PFSK-1 (cell line): ENCODE data around the gene CHIC2.

Experiments used
- FOXP2 ChIP-seq: optimal IDR thresholded peaks from 2 replicates; pipeline ENCODE3; 2011; ENCODE audit warnings: borderline replicate concordance, control low read depth, inconsistent platforms; ENCODE audit not compliant: insufficient read depth; ENCODE audit errors: extremely low read length, extremely low read depth
- POLR2AphosphoS5 ChIP-seq: IDR thresholded peaks from 2 replicates; pipeline ENCODE4 v1.6.1; 2012; ENCODE audit warnings: low read depth, mild to moderate bottlenecking, control low read depth, low read length, moderate library complexity
- SIN3A ChIP-seq: IDR thresholded peaks from 2 replicates; pipeline ENCODE4 v1.6.1; 2012; ENCODE audit warnings: mild to moderate bottlenecking, low read length, moderate library complexity, borderline replicate concordance; ENCODE audit not compliant: insufficient read depth
- TAF1 ChIP-seq: IDR thresholded peaks from 2 replicates; pipeline ENCODE4 v1.6.1; 2012; ENCODE audit warnings: low read length, control low read depth, borderline replicate concordance; ENCODE audit not compliant: insufficient read depth
- TF ChIP-seq, protein P1 (sequence below), 2 experiments: IDR thresholded peaks; 2 replicates each; pipeline versions ENCODE4 v1.6.1 to v1.8.0; 2011 to 2012; ENCODE audit warnings: low read depth in 2 of 2, low read length in 2 of 2, control low read depth in 1 of 2, inconsistent platforms in 1 of 2, mild to moderate bottlenecking in 1 of 2, moderate library complexity in 1 of 2; ENCODE audit not compliant: insufficient read depth in 1 of 2

CHIC2 gene

DNA sequence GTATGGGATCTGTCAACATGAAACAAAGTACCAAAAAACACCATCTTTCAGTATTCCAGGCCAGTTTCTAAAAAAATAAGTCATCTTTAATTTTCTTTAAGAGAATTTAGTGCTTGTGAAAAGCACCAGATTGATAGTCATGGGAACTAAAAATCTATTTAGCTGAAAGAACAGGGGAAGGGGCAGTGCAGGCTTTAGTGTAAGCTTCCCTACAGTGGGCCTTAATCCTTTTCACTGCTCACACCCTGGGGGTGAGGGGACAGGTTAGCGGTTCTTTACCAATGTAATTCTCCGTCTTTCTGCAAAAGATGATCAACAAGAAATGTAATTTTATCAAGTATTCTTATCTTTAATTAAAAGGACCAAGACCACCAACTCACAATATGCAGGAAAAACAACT, 47.1 kb downstream of the CHIC2 start:
- TF ChIP-seq FOXP2 (no peak), SIN3A (no peak), TAF1 (no peak), POLR2AphosphoS5 (no peak)
- TF ChIP-seq, protein P1, sequence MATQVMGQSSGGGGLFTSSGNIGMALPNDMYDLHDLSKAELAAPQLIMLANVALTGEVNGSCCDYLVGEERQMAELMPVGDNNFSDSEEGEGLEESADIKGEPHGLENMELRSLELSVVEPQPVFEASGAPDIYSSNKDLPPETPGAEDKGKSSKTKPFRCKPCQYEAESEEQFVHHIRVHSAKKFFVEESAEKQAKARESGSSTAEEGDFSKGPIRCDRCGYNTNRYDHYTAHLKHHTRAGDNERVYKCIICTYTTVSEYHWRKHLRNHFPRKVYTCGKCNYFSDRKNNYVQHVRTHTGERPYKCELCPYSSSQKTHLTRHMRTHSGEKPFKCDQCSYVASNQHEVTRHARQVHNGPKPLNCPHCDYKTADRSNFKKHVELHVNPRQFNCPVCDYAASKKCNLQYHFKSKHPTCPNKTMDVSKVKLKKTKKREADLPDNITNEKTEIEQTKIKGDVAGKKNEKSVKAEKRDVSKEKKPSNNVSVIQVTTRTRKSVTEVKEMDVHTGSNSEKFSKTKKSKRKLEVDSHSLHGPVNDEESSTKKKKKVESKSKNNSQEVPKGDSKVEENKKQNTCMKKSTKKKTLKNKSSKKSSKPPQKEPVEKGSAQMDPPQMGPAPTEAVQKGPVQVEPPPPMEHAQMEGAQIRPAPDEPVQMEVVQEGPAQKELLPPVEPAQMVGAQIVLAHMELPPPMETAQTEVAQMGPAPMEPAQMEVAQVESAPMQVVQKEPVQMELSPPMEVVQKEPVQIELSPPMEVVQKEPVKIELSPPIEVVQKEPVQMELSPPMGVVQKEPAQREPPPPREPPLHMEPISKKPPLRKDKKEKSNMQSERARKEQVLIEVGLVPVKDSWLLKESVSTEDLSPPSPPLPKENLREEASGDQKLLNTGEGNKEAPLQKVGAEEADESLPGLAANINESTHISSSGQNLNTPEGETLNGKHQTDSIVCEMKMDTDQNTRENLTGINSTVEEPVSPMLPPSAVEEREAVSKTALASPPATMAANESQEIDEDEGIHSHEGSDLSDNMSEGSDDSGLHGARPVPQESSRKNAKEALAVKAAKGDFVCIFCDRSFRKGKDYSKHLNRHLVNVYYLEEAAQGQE (IDR thresholded peaks at IDR 0.05; ENCODE audit: insufficient read depth in 1 of 2, low read depth in 2 of 2, low read length in 2 of 2) = no peak

DNA sequence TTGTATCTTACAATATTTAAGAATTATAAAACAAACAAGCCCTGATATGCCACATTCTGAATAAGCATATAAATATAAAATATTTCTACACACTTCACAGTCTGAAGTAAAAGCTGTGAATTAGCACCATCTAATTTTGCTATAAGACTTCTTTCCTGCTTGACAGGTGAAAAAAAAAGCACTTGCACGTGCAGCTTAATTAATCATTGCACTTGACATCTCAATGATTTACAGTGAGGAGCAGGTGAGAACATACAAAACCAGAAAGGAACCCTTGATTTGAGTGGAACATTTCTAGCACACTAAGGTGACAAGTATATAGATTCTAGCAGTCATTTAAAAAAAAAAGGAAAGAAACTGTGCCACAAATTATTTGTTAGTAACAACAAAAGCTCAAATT, 47.9 kb downstream of the CHIC2 start:
- TF ChIP-seq SIN3A (no peak), FOXP2 (no peak), POLR2AphosphoS5 (no peak), TAF1 (no peak)
- TF ChIP-seq, protein P1 (IDR thresholded peaks at IDR 0.05; ENCODE audit: insufficient read depth in 1 of 2, low read depth in 2 of 2, low read length in 2 of 2) = no peak

DNA sequence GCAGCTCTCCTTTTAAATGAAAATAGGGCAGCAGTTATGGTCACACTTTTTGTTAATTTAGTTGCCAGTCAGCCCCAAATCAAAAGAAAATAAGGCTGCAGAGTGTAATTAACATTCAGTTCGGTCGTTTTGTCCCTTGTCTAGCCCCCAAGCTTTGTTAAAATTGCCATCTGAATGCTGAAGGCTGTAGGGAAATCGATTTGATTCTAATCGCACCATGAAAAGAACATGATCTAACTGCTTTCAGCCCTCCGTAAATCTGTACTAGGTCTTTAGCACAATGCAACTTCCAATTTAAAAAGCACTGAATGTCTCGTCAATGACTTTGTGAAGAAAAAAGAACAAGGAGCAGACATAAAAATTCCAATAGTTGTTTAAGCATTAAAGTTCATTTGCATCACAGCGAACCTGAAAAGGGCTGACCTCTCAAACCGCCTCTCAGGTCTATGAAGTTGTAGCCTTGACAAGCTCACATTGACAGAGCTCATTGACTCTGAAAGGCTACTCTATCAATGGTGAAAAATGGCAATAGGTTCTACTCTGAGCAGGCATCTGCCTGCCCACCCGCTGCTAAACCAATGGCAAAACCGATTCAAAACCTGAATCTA, 48.9 kb downstream of the CHIC2 start:
- TF ChIP-seq POLR2AphosphoS5 = no peak

DNA sequence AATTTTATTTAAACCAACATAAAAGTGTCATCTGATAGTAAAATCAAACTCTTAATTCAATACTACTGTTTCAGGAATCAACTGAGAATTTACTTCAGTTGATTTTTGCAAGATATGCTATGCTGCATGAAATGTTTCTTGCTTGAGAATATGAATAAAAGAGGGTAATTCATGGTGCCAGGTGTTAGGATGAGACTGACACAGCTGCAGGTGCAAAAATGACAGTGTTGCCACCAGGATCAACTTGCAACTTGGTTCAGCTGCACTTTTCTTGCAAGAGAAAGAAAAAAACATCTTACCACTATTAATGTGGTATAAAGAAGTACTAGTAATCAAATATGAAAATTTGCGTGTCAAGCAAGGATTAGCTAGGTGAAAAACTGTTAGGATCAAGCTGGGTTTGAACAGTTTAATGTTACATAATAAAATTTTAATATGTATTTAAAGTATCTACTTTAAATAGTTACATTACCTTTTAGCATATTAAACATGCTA, 49.7 kb downstream of the CHIC2 start:
- TF ChIP-seq FOXP2 (no peak), TAF1 (no peak), POLR2AphosphoS5 (no peak), SIN3A (no peak)
- TF ChIP-seq, protein P1 (IDR thresholded peaks at IDR 0.05; ENCODE audit: insufficient read depth in 1 of 2, low read depth in 2 of 2, low read length in 2 of 2) = no peak

DNA sequence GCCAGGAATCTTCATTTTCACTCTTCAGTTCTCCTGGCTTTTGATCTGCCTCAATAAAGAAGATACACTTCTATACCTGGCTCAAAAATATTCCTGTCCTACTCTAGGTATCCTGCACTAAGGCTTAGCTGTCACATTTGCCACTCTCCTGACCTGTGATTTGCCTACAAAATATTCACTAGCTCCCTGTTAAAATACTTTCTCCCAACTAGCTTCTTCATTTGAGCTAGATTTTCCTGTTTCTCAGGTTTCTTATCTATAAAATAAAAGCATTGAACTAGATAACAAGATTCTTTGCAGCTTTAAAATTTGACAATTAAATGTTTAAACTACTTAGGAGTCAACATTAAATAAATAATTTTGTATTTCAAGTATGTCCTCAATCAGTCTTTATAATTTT, 53.2 kb downstream of the CHIC2 start:
- TF ChIP-seq POLR2AphosphoS5 (no peak), TAF1 (no peak), FOXP2 (no peak), SIN3A (no peak)

DNA sequence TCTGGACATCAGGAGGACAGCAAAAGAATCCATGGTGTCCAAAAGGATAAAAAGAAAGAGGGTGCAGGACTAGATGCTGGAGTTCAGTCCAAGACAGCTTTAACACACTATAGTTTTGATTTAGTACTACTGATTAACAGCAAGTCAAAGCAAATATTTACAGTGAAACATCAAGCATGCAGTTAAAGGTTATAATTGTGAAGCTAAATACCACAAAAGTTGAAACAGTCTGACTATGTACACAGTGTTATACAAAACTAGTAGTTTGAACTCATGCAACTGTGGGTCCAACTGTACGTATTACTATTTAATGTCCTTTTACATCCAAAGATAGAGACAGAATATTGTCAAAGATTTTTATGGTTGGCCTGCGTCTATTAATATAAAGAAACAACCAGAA, 57.6 kb downstream of the CHIC2 start:
- TF ChIP-seq TAF1 (no peak), FOXP2 (no peak), SIN3A (no peak), POLR2AphosphoS5 (no peak)
- TF ChIP-seq, protein P1 (IDR thresholded peaks at IDR 0.05; ENCODE audit: insufficient read depth in 1 of 2, low read depth in 2 of 2, low read length in 2 of 2) = no peak
